Esophagus (tissue), 2 donors: ENCODE data around the gene ZDHHC14. TPM values are rescaled to one million over a fixed set of nuclear protein-coding genes. Genes with fewer than 3 reads are reported as not detected.

Experiments used
- H3K27ac ChIP-seq, 2 donors: one replicate each; pipeline ENCODE4 v1.5.1; 2013; ENCODE audit warnings: low read depth in 2 of 2, mild to moderate bottlenecking in 2 of 2, inconsistent platforms in 1 of 2, low read length in 1 of 2, moderate library complexity in 1 of 2
- H3K27me3 ChIP-seq, 2 donors: one replicate each; pipeline ENCODE4 v1.6.1; 2013; ENCODE audit warnings: low read length in 2 of 2, control low read depth in 1 of 2, mild to moderate bottlenecking in 1 of 2; ENCODE audit not compliant: insufficient read depth in 2 of 2, control insufficient read depth in 1 of 2
- H3K36me3 ChIP-seq, 2 donors: one replicate each; pipeline ENCODE4 v1.6.1; 2013; ENCODE audit warnings: low read length in 1 of 2; ENCODE audit not compliant: control insufficient read depth in 2 of 2, insufficient read depth in 2 of 2
- H3K4me1 ChIP-seq, 2 donors: one replicate each; pipeline ENCODE4 v1.6.1; 2013; ENCODE audit warnings: low read length in 1 of 2; ENCODE audit not compliant: control insufficient read depth in 2 of 2, insufficient read depth in 2 of 2
- H3K4me3 ChIP-seq, 2 donors: one replicate each; pipeline ENCODE4 v1.5.1; 2013; ENCODE audit warnings: low read length in 2 of 2, mild to moderate bottlenecking in 2 of 2, low read depth in 1 of 2, moderate library complexity in 1 of 2
- H3K9me3 ChIP-seq, 2 donors: one replicate each; pipeline ENCODE4 v1.6.1; 2013; ENCODE audit warnings: mild to moderate bottlenecking in 2 of 2, low read depth in 1 of 2, low read length in 1 of 2, moderate library complexity in 1 of 2; ENCODE audit not compliant: control insufficient read depth in 2 of 2, insufficient read depth in 1 of 2
- WGBS, 2 donors: extraction: QIAGEN DNeasy Blood & Tissue Kit; methylation state at CpG; one replicate each; pipeline ENCODE4 v1.1.7; 2013; 5-methylcytosine and 5-hydroxymethylcytosine counted together
- polyA plus RNA-seq, 2 donors: library from polyadenylated mRNA; stranded (reverse); fragments of 200-250 nt; gene quantifications; one replicate each; pipeline ENCODE4 v1.2.3, GENCODE V29; 2013
- donor health status: healthy with polysubstance abuse.
- donor health status: Bipolar disorder and iron deficiency.

ZDHHC14 gene
- polyA plus RNA-seq, 2 donors: 2.9 to 3.7 TPM

GRCh38 chr6:157610451-157610999 is 229.5 kb downstream of the ZDHHC14 start:
- no peaks in the 10 kb centered on the region for H3K4me1 ChIP-seq
- H3K27me3 ChIP-seq: no peaks in the 10 kb centered on the region
- 87 to 90% methylated on average over 9 of the region's 9 CpGs for WGBS, 2 donors
- no peak overlapping the region for H3K4me3 ChIP-seq
- H3K27ac ChIP-seq: no peak overlapping the region
- H3K36me3 ChIP-seq: peaks cover 0 to under 1% of the 10 kb centered on the region in 2 donors
- H3K9me3 ChIP-seq: no peaks in the 10 kb centered on the region

- Histone ChIP-seq H3K9me3 (no peaks in the 10 kb centered on the region), H3K4me3 (no peak overlapping the region), H3K27me3 (no peaks in the 10 kb centered on the region), H3K4me1 (no peaks in the 10 kb centered on the region), H3K36me3 (no peaks in the 10 kb centered on the region), H3K27ac (no peak overlapping the region)
- 74 to 83% methylated on average over 3 of the region's 3 CpGs for WGBS, 2 donors
Observed at GRCh38 chr6:157611406-157611805, 230.4 kb downstream of the ZDHHC14 start.

GRCh38 chr6:157613011-157613522 is 232.1 kb downstream of the ZDHHC14 start:
- WGBS, 2 donors: 59 to 72% methylated on average over 7 of the region's 7 CpGs
- no peaks in the 10 kb centered on the region for H3K27me3 ChIP-seq
- H3K36me3 ChIP-seq: no peaks in the 10 kb centered on the region
- no peak overlapping the region for H3K27ac ChIP-seq
- no peaks in the 10 kb centered on the region for H3K9me3 ChIP-seq
- no peaks in the 10 kb centered on the region for H3K4me1 ChIP-seq
- H3K4me3 ChIP-seq: no peak overlapping the region

- H3K27me3 ChIP-seq: no peaks in the 10 kb centered on the region
- no peaks in the 10 kb centered on the region for H3K4me1 ChIP-seq
- H3K9me3 ChIP-seq: no peaks in the 10 kb centered on the region
- H3K4me3 ChIP-seq: no peak overlapping the region
- H3K36me3 ChIP-seq: no peaks in the 10 kb centered on the region
- H3K27ac ChIP-seq: no peak overlapping the region
- 93 to 94% methylated on average over 5 of the region's 5 CpGs for WGBS, 2 donors
Observed at GRCh38 chr6:157614026-157614568, 233.1 kb downstream of the ZDHHC14 start.

GRCh38 chr6:157615420-157615769 is 234.4 kb downstream of the ZDHHC14 start:
- no peaks in the 10 kb centered on the region for H3K27me3 ChIP-seq
- WGBS, 2 donors: 81 to 82% methylated on average over 4 of the region's 4 CpGs
- H3K27ac ChIP-seq: no peak overlapping the region
- peaks cover 0 to under 1% of the 10 kb centered on the region in 2 donors for H3K4me1 ChIP-seq
- no peaks in the 10 kb centered on the region for H3K9me3 ChIP-seq
- no peak overlapping the region for H3K4me3 ChIP-seq
- H3K36me3 ChIP-seq: no peaks in the 10 kb centered on the region

GRCh38 chr6:157615951-157616350 is 235.0 kb downstream of the ZDHHC14 start:
- Histone ChIP-seq H3K4me3 (no peak overlapping the region), H3K36me3 (no peaks in the 10 kb centered on the region), H3K4me1 (peaks cover 0 to 4% of the 10 kb centered on the region in 2 donors), H3K9me3 (no peaks in the 10 kb centered on the region), H3K27me3 (no peaks in the 10 kb centered on the region), H3K27ac (no peak overlapping the region)
- WGBS, 2 donors: 95% methylated on average over 4 of the region's 4 CpGs

- Histone ChIP-seq H3K4me1 (peaks cover 0 to 4% of the 10 kb centered on the region in 2 donors), H3K4me3 (no peak overlapping the region), H3K27me3 (no peaks in the 10 kb centered on the region), H3K9me3 (peaks cover 0 to 2% of the 10 kb centered on the region in 2 donors), H3K36me3 (no peaks in the 10 kb centered on the region), H3K27ac (no peak overlapping the region)
- 68 to 69% methylated on average over 3 of the region's 3 CpGs for WGBS, 2 donors
Observed at GRCh38 chr6:157620944-157621343, 240.0 kb downstream of the ZDHHC14 start.

- Histone ChIP-seq H3K9me3 (peaks cover 0 to 2% of the 10 kb centered on the region in 2 donors), H3K4me3 (no peak overlapping the region), H3K4me1 (peaks cover 0 to 4% of the 10 kb centered on the region in 2 donors), H3K27me3 (no peaks in the 10 kb centered on the region), H3K36me3 (no peaks in the 10 kb centered on the region), H3K27ac (no peak overlapping the region)
- WGBS, 2 donors: 78 to 79% methylated on average over 6 of the region's 6 CpGs
Observed at GRCh38 chr6:157621406-157621805, 240.4 kb downstream of the ZDHHC14 start.

- Histone ChIP-seq H3K27me3 (no peaks in the 10 kb centered on the region), H3K9me3 (peaks cover 0 to 2% of the 10 kb centered on the region in 2 donors), H3K4me3 (no peak overlapping the region), H3K4me1 (peaks cover 0 to 4% of the 10 kb centered on the region in 2 donors), H3K36me3 (no peaks in the 10 kb centered on the region), H3K27ac (no peak overlapping the region)
- 84 to 86% methylated on average over 3 of the region's 3 CpGs for WGBS, 2 donors
Observed at GRCh38 chr6:157622427-157622826, 241.4 kb downstream of the ZDHHC14 start.

GRCh38 chr6:157625111-157625510 is 244.1 kb downstream of the ZDHHC14 start:
- H3K4me1 ChIP-seq: peaks cover 0 to 4% of the 10 kb centered on the region in 2 donors
- H3K9me3 ChIP-seq: peaks cover 0 to 2% of the 10 kb centered on the region in 2 donors
- H3K27me3 ChIP-seq: no peaks in the 10 kb centered on the region
- WGBS, 2 donors: 89 to 91% methylated on average over 7 of the region's 7 CpGs
- no peak overlapping the region for H3K27ac ChIP-seq
- no peak overlapping the region for H3K4me3 ChIP-seq
- no peaks in the 10 kb centered on the region for H3K36me3 ChIP-seq
